ENCODE measurements around the gene FLRT3.

FLRT3 gene

DNA sequence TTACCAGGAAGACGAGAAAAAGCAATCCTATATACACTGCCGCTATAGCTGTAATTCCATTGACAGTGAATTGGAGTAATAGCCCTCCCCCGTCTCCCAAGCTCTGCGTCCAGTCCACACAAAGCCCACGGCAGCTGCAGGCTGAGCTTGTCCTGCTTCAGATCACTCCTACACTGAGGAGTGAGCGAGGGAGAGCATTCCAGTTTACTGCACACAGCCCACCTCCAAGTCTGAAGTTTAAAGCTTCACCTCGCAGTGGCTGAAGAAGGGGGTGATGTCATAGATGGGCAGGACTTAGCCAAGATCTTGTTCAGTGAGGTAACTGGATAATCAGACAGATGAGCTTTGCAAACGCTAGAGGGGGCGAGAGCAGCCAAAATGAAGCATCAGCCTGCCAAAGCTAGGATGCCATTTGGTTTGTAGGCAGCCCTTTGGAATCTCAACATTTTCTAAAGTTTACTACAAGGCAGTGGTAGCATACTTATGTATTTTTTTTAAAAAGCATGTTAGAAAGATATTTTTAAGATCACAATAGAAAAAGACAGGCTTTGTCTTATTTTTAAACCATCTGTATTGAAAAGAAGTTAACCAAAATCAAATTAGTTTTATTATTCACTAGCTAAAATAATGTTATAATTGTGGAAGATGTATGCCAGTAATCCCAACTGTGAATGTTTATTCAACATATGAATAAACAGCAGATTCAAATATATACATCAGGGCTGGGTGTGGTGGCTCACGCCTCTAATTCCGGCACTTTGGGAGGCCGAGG is at the start of gene FLRT3:
Gene FLRT3, minus strand, starts transcription at position 213 of the 772 bp plus-strand sequence. CDS start 10,106 bp downstream, outside the sequence.
- Histone ChIP-seq H3K9me3 (ENCODE audit: low read length) (no peaks in the 10 kb centered on the region), H3K4me3 (ENCODE audit: low read length) (peak within 1 kb of the TSS; percentile 68), H2AFZ (ENCODE audit: low read depth, low read length) (no peak within 1 kb of the TSS), H3K27me3 (ENCODE audit: insufficient read depth, low read length) (no peaks in the 10 kb centered on the region), H3K36me3 (ENCODE audit: insufficient read depth, low read length) (no peaks in the 10 kb centered on the region), H3K4me1 (ENCODE audit: insufficient read depth, low read length) (peaks cover 24% of the 10 kb centered on the region)

DNA sequence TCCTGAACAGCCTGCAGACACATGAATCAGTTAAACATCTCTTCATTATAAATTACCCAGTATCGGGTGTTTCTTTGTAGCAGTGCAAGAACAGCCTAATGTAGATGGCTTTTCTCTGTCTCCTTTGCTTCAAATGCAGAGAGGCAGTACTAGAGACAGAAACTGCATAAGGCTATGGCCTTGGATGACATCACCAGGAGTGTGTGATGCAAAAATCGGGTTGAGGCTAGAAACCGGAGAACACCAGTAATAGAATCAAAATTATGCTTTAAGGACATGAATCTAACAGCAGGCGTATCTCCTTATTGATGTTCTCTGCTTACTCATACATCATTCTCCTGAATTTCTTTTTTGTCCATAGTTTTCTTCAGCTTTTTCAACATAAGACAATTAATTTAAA is 49.3 kb upstream of the FLRT3 start:
- no peaks in the 10 kb centered on the region for H3K9me3 ChIP-seq (ENCODE audit: low read length)
- H3K27me3 ChIP-seq (ENCODE audit: insufficient read depth, low read length), result no peaks in the 10 kb centered on the region
- H3K4me3 ChIP-seq (ENCODE audit: low read length), result no peak overlapping the region
- peaks cover 2% of the 10 kb centered on the region for H3K4me1 ChIP-seq (ENCODE audit: insufficient read depth, low read length)
- no peak overlapping the region for H2AFZ ChIP-seq (ENCODE audit: low read depth, low read length)
- no peaks in the 10 kb centered on the region for H3K36me3 ChIP-seq (ENCODE audit: insufficient read depth, low read length)

GRCh38 chr20:14385176-14385740 is 47.8 kb upstream of the FLRT3 start:
- no peaks in the 10 kb centered on the region for H3K36me3 ChIP-seq (ENCODE audit: insufficient read depth, low read length)
- no peak overlapping the region for H3K4me3 ChIP-seq (ENCODE audit: low read length)
- no peak overlapping the region for H2AFZ ChIP-seq (ENCODE audit: low read depth, low read length)
- H3K9me3 ChIP-seq (ENCODE audit: low read length), result no peaks in the 10 kb centered on the region
- no peaks in the 10 kb centered on the region for H3K27me3 ChIP-seq (ENCODE audit: insufficient read depth, low read length)
- H3K4me1 ChIP-seq (ENCODE audit: insufficient read depth, low read length), result peaks cover 2% of the 10 kb centered on the region

GRCh38 chr20:14384416-14385175 is 47.2 kb upstream of the FLRT3 start:
- H2AFZ ChIP-seq (ENCODE audit: low read depth, low read length), result no peak overlapping the region
- H3K36me3 ChIP-seq (ENCODE audit: insufficient read depth, low read length), result no peaks in the 10 kb centered on the region
- peaks cover 2% of the 10 kb centered on the region for H3K4me1 ChIP-seq (ENCODE audit: insufficient read depth, low read length)
- H3K27me3 ChIP-seq (ENCODE audit: insufficient read depth, low read length), result no peaks in the 10 kb centered on the region
- H3K9me3 ChIP-seq (ENCODE audit: low read length), result no peaks in the 10 kb centered on the region
- no peak overlapping the region for H3K4me3 ChIP-seq (ENCODE audit: low read length)

DNA sequence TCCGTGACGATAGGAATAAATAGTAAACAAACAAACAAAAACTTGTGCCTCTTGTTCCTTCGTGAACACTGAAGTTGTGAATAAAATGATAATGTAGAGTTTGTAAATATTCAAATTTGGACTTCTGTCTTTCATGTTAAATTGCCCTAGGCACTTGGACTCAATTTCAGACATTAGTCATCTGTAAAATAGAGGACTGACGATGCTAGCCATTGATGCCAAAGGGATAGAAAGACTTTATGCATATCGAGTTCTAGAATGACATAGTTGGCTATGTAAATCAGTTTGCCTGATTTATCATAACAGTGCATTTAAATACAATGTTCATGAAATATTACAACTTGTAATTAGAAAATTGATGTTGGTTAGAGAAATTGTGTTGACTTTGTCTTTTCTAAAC is 45.9 kb upstream of the FLRT3 start:
- Histone ChIP-seq H2AFZ (ENCODE audit: low read depth, low read length) (no peak overlapping the region), H3K4me1 (ENCODE audit: insufficient read depth, low read length) (peaks cover 2% of the 10 kb centered on the region), H3K36me3 (ENCODE audit: insufficient read depth, low read length) (no peaks in the 10 kb centered on the region), H3K27me3 (ENCODE audit: insufficient read depth, low read length) (no peaks in the 10 kb centered on the region), H3K4me3 (ENCODE audit: low read length) (no peak overlapping the region), H3K9me3 (ENCODE audit: low read length) (no peaks in the 10 kb centered on the region)

- Histone ChIP-seq H3K4me3 (ENCODE audit: low read length) (no peak overlapping the region), H3K4me1 (ENCODE audit: insufficient read depth, low read length) (peaks cover 24% of the 10 kb centered on the region), H3K9me3 (ENCODE audit: low read length) (no peaks in the 10 kb centered on the region)
These were observed 40.9 kb upstream of the FLRT3 start for GRCh38 chr20:14378326-14378725.

GRCh38 chr20:14375416-14375985 is 38.1 kb upstream of the FLRT3 start:
- H3K36me3 ChIP-seq (ENCODE audit: insufficient read depth, low read length), result no peaks in the 10 kb centered on the region
- H3K27me3 ChIP-seq (ENCODE audit: insufficient read depth, low read length), result no peaks in the 10 kb centered on the region
- no peak overlapping the region for H2AFZ ChIP-seq (ENCODE audit: low read depth, low read length)
- no peaks in the 10 kb centered on the region for H3K9me3 ChIP-seq (ENCODE audit: low read length)
- H3K4me3 ChIP-seq (ENCODE audit: low read length), result no peak overlapping the region
- H3K4me1 ChIP-seq (ENCODE audit: insufficient read depth, low read length), result peaks cover 26% of the 10 kb centered on the region

More at GRCh38 chr20:14378326-14378725, 40.9 kb upstream of the FLRT3 start:
- Histone ChIP-seq H3K27me3 (ENCODE audit: insufficient read depth, low read length) (no peaks in the 10 kb centered on the region), H2AFZ (ENCODE audit: low read depth, low read length) (no peak overlapping the region), H3K36me3 (ENCODE audit: insufficient read depth, low read length) (no peaks in the 10 kb centered on the region)

DNA sequence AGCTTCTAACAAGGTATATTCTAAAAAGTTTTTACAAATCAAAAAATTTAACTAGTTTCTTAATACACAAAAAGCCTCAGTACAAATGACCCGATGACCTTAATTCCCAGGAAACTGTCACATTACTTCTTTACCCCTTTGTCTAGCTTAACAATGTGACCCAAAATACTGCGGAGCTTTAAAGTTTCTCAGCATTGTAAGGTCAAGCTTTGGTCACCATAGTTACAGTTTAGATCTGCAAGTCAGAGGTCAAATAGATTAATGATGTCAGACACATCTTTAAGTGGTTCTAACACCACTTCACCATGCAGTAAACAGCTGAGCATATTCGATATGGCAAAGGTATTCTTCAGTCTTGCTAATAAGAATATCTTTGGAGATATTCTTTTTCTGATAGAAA is 36.8 kb upstream of the FLRT3 start:
- peaks cover 26% of the 10 kb centered on the region for H3K4me1 ChIP-seq (ENCODE audit: insufficient read depth, low read length)
- H3K9me3 ChIP-seq (ENCODE audit: low read length), result no peaks in the 10 kb centered on the region
- H3K4me3 ChIP-seq (ENCODE audit: low read length), result no peak overlapping the region
- H3K36me3 ChIP-seq (ENCODE audit: insufficient read depth, low read length), result no peaks in the 10 kb centered on the region
- H2AFZ ChIP-seq (ENCODE audit: low read depth, low read length), result no peak overlapping the region
- no peaks in the 10 kb centered on the region for H3K27me3 ChIP-seq (ENCODE audit: insufficient read depth, low read length)

- no peak overlapping the region for H3K4me3 ChIP-seq (ENCODE audit: low read length)
- peaks cover 13% of the 10 kb centered on the region for H3K4me1 ChIP-seq (ENCODE audit: insufficient read depth, low read length)
- no peaks in the 10 kb centered on the region for H3K27me3 ChIP-seq (ENCODE audit: insufficient read depth, low read length)
- no peak overlapping the region for H2AFZ ChIP-seq (ENCODE audit: low read depth, low read length)
- no peaks in the 10 kb centered on the region for H3K36me3 ChIP-seq (ENCODE audit: insufficient read depth, low read length)
- no peaks in the 10 kb centered on the region for H3K9me3 ChIP-seq (ENCODE audit: low read length)
These were observed 24.3 kb upstream of the FLRT3 start for GRCh38 chr20:14361509-14362345.

- Histone ChIP-seq H3K36me3 (ENCODE audit: insufficient read depth, low read length) (no peaks in the 10 kb centered on the region), H3K27me3 (ENCODE audit: insufficient read depth, low read length) (no peaks in the 10 kb centered on the region), H3K9me3 (ENCODE audit: low read length) (no peaks in the 10 kb centered on the region), H2AFZ (ENCODE audit: low read depth, low read length) (no peak overlapping the region), H3K4me1 (ENCODE audit: insufficient read depth, low read length) (peaks cover 17% of the 10 kb centered on the region), H3K4me3 (ENCODE audit: low read length) (no peak overlapping the region)
These were observed 23.0 kb upstream of the FLRT3 start for GRCh38 chr20:14360416-14360815.

DNA sequence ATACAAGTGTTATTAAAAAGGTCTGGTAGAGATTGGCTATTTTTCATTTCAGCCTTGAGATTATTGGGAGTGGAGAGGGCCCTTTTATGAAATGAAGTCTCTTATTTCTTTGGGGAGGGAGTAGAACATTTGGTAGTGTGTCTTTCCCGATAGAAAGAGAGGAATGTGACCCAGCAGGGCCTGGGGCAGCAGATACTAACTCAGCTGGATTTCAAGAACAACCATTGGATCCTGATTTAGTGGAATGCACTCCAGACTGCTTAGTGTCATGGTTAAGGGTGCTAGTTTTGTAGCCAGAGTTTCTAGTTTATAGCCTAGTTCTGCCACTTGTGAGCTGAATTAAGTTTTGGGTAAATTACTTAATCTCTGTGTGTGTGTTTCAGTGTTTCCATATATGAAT is 18.4 kb upstream of the FLRT3 start:
- no peaks in the 10 kb centered on the region for H3K27me3 ChIP-seq (ENCODE audit: insufficient read depth, low read length)
- peaks cover 17% of the 10 kb centered on the region for H3K4me1 ChIP-seq (ENCODE audit: insufficient read depth, low read length)
- no peak overlapping the region for H2AFZ ChIP-seq (ENCODE audit: low read depth, low read length)
- H3K36me3 ChIP-seq (ENCODE audit: insufficient read depth, low read length), result no peaks in the 10 kb centered on the region
- no peak overlapping the region for H3K4me3 ChIP-seq (ENCODE audit: low read length)
- H3K9me3 ChIP-seq (ENCODE audit: low read length), result no peaks in the 10 kb centered on the region

- Histone ChIP-seq H3K4me3 (ENCODE audit: low read length) (no peak overlapping the region), H3K27me3 (ENCODE audit: insufficient read depth, low read length) (no peaks in the 10 kb centered on the region), H3K9me3 (ENCODE audit: low read length) (no peaks in the 10 kb centered on the region), H3K36me3 (ENCODE audit: insufficient read depth, low read length) (no peaks in the 10 kb centered on the region), H2AFZ (ENCODE audit: low read depth, low read length) (no peak overlapping the region), H3K4me1 (ENCODE audit: insufficient read depth, low read length) (peaks cover 2% of the 10 kb centered on the region)
These were observed 7.3 kb upstream of the FLRT3 start for GRCh38 chr20:14344746-14345145.

Measured in neuron (in vitro differentiated cells).